Measurements from ENCODE around the gene YJEFN3.

Gene YJEFN3

DNA sequence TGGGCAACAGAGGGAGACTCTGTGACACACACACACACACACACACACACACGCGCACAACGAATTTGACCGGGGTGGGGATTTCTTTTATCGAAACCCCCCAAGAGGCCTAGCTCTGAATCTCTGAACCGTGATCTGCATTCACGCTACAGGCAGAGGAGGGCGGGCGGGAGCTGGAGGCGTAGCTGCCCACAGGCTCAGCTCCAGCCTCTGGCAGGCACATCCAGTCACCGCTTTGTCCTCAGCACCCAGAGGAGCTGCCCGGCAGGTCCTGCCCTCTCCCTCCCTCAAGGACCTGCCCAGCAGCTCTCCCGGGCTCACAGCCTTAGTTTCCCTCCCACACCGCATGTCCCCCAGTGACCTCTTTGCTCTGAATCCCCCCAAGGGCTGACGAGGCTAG, 29.3 kb downstream of the YJEFN3 start:
- no peak overlapping the region for H3K27ac ChIP-seq (ENCODE audit: low read depth, low read length)
- H3K9me2 ChIP-seq (replicated peaks; ENCODE audit: control insufficient read depth, low read length) = no peaks in the 10 kb centered on the region
- no peaks in the 10 kb centered on the region for H3K4me1 ChIP-seq (ENCODE audit: control insufficient read depth, low read length)
- H3K9me3 ChIP-seq (ENCODE audit: control insufficient read depth, insufficient read depth, low read length) = no peaks in the 10 kb centered on the region
- no peaks in the 10 kb centered on the region for H3K36me3 ChIP-seq (ENCODE audit: control insufficient read depth, low read length)
- no peaks in the 10 kb centered on the region for H3K79me2 ChIP-seq (ENCODE audit: control insufficient read depth, low read length)
- no peak overlapping the region for H3K4me2 ChIP-seq (ENCODE audit: low read length)
- no peaks in the 10 kb centered on the region for H3F3A ChIP-seq (ENCODE audit: control insufficient read depth, insufficient read depth)
- H3K4me3 ChIP-seq (ENCODE audit: low read length) = no peak overlapping the region
- TF ChIP-seq, protein P1, sequence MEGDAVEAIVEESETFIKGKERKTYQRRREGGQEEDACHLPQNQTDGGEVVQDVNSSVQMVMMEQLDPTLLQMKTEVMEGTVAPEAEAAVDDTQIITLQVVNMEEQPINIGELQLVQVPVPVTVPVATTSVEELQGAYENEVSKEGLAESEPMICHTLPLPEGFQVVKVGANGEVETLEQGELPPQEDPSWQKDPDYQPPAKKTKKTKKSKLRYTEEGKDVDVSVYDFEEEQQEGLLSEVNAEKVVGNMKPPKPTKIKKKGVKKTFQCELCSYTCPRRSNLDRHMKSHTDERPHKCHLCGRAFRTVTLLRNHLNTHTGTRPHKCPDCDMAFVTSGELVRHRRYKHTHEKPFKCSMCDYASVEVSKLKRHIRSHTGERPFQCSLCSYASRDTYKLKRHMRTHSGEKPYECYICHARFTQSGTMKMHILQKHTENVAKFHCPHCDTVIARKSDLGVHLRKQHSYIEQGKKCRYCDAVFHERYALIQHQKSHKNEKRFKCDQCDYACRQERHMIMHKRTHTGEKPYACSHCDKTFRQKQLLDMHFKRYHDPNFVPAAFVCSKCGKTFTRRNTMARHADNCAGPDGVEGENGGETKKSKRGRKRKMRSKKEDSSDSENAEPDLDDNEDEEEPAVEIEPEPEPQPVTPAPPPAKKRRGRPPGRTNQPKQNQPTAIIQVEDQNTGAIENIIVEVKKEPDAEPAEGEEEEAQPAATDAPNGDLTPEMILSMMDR (IDR thresholded peaks at IDR 0.05; ENCODE audit: low read depth, low read length, poor library complexity, severe bottlenecking) = no peak
- no peak for TF ChIP-seq EZH2phosphoT487 (IDR thresholded peaks at IDR 0.05; ENCODE audit: borderline replicate concordance, low read length)
- H4K20me1 ChIP-seq (ENCODE audit: control insufficient read depth, insufficient read depth, low read depth, low read length) = no peaks in the 10 kb centered on the region; the same call in 1 of the 2 replicates
- no peaks in the 10 kb centered on the region for H3K27me3 ChIP-seq (ENCODE audit: control insufficient read depth, low read length)

DNA sequence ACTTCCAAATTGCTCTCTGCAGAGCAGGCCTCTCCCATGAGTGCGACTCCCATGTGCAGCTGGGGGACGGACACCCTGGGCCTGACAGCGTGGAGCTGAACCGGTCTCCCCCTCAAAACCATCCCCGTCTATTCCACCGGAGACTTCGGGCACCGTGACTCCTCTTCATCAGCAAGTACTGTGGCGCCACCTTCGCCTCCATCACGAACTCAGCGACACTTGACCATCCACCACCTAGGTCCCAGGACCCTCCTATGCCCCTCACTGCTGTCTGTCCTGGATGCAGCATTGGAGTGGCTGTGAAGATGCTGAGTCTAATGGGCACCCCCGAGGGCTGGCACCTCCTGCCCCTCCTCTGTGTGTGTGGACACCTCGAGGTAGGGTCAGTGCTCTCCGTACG, 29.9 kb downstream of the YJEFN3 start:
- no peak for TF ChIP-seq EZH2phosphoT487 (IDR thresholded peaks at IDR 0.05; ENCODE audit: borderline replicate concordance, low read length)
- TF ChIP-seq, protein P1 (IDR thresholded peaks at IDR 0.05; ENCODE audit: low read depth, low read length, poor library complexity, severe bottlenecking) = no peak
- no peaks in the 10 kb centered on the region for H3K9me3 ChIP-seq (ENCODE audit: control insufficient read depth, insufficient read depth, low read length)

DNA sequence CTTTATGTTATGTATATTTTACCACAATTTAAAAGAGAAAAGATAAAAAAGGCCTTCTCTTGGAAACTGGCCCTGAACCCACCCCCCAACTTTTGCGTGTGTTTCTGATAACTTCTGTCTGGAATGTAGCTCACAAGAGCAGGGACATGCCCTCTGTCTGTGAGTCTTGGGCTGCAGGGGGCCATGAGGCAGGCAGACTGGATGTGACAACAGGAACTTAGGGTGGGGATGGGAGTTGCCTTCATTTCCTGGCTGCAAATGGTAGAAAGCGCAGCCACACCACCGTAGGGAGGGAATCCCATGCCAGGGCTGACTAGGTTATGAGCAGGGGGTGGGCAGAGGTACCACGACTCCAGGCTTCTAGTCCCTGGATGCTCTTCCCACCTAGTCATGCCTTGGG, 31.2 kb downstream of the YJEFN3 start:
- H3K4me2 ChIP-seq (ENCODE audit: low read length) = no peak overlapping the region
- no peaks in the 10 kb centered on the region for H3K27me3 ChIP-seq (ENCODE audit: control insufficient read depth, low read length)
- H3K9me2 ChIP-seq (replicated peaks; ENCODE audit: control insufficient read depth, low read length) = no peaks in the 10 kb centered on the region
- H3K36me3 ChIP-seq (ENCODE audit: control insufficient read depth, low read length) = no peaks in the 10 kb centered on the region; the same call in 1 of the 2 replicates
- H4K20me1 ChIP-seq (ENCODE audit: control insufficient read depth, insufficient read depth, low read depth, low read length) = no peaks in the 10 kb centered on the region
- no peak overlapping the region for H3K4me3 ChIP-seq (ENCODE audit: low read length)
- no peak for TF ChIP-seq EZH2phosphoT487 (IDR thresholded peaks at IDR 0.05; ENCODE audit: borderline replicate concordance, low read length)
- TF ChIP-seq, protein P1 (IDR thresholded peaks at IDR 0.05; ENCODE audit: low read depth, low read length, poor library complexity, severe bottlenecking) = no peak
- no peaks in the 10 kb centered on the region for H3K79me2 ChIP-seq (ENCODE audit: control insufficient read depth, low read length)
- no peak overlapping the region for H3K27ac ChIP-seq (ENCODE audit: low read depth, low read length)
- H3F3A ChIP-seq (ENCODE audit: control insufficient read depth, insufficient read depth) = no peaks in the 10 kb centered on the region
- no peaks in the 10 kb centered on the region for H3K9me3 ChIP-seq (ENCODE audit: control insufficient read depth, insufficient read depth, low read length)
- H3K4me1 ChIP-seq (ENCODE audit: control insufficient read depth, low read length) = no peaks in the 10 kb centered on the region

More for the DNA sequence above, 29.9 kb downstream of the YJEFN3 start:
- no peaks in the 10 kb centered on the region for H3F3A ChIP-seq (ENCODE audit: control insufficient read depth, insufficient read depth)
- no peaks in the 10 kb centered on the region for H3K9me2 ChIP-seq (replicated peaks; ENCODE audit: control insufficient read depth, low read length)
- H3K4me2 ChIP-seq (ENCODE audit: low read length) = no peak overlapping the region
- no peaks in the 10 kb centered on the region for H3K27me3 ChIP-seq (ENCODE audit: control insufficient read depth, low read length)
- no peaks in the 10 kb centered on the region for H3K79me2 ChIP-seq (ENCODE audit: control insufficient read depth, low read length)
- no peak overlapping the region for H3K27ac ChIP-seq (ENCODE audit: low read depth, low read length)
- H3K4me1 ChIP-seq (ENCODE audit: control insufficient read depth, low read length) = no peaks in the 10 kb centered on the region
- H3K36me3 ChIP-seq (ENCODE audit: control insufficient read depth, low read length) = no peaks in the 10 kb centered on the region
- no peak overlapping the region for H3K4me3 ChIP-seq (ENCODE audit: low read length)
- H4K20me1 ChIP-seq (ENCODE audit: control insufficient read depth, insufficient read depth, low read depth, low read length) = no peaks in the 10 kb centered on the region; the same call in 1 of the 2 replicates
